Neural cell (in vitro differentiated cells): ENCODE results near the gene CRTC1. TPM values are rescaled to one million over a fixed set of nuclear protein-coding genes. Genes with fewer than 3 reads are reported as not detected.

ENCODE experiments used
- polyA plus RNA-seq: library from polyadenylated mRNA; depleted of rRNA; stranded (reverse); fragments of >200 nt; gene quantifications from 2 replicates; pipeline ENCODE4 v1.2.3, GENCODE V29; 2014

The CRTC1 gene
- polyA plus RNA-seq, 1 donor from 2014 or later: 10.4 TPM

Other genes starting within 250 kb of the CRTC1 start
- gene ISYNA1, start 245.5 kb upstream of the CRTC1 start, polyA plus RNA-seq: 123 and 164 TPM in 2 replicates
- gene ELL, start 161.6 kb upstream of the CRTC1 start, polyA plus RNA-seq: 7.2 and 8.8 TPM in 2 replicates
- 183 and 205 TPM in 2 replicates for gene FKBP8, start 140.1 kb upstream of the CRTC1 start, polyA plus RNA-seq
- gene KXD1, start 125.8 kb upstream of the CRTC1 start, polyA plus RNA-seq: 55.8 and 78.1 TPM in 2 replicates
- gene UBA52, start 111.8 kb upstream of the CRTC1 start, polyA plus RNA-seq: 709 and 765 TPM in 2 replicates
- 214 and 277 TPM in 2 replicates for gene REX1BD, start 94.9 kb upstream of the CRTC1 start, polyA plus RNA-seq
- 3.3 and 14.2 TPM in 2 replicates for gene CRLF1, start 76.9 kb upstream of the CRTC1 start, polyA plus RNA-seq
- 138 and 173 TPM in 2 replicates for gene TMEM59L, start 70.8 kb upstream of the CRTC1 start, polyA plus RNA-seq
- gene KLHL26, start 46.7 kb upstream of the CRTC1 start, polyA plus RNA-seq: 4.7 and 8.0 TPM in 2 replicates
- gene COMP, start 107.6 kb downstream of the CRTC1 start, polyA plus RNA-seq: not detected in 2 replicates
- 39.3 and 44.8 TPM in 2 replicates for gene UPF1, start 148.3 kb downstream of the CRTC1 start, polyA plus RNA-seq
- 19.1 and 21.7 TPM in 2 replicates for gene CERS1, start 212.5 kb downstream of the CRTC1 start, polyA plus RNA-seq
- 397 and 419 TPM in 2 replicates for gene COPE, start 235.7 kb downstream of the CRTC1 start, polyA plus RNA-seq
- gene DDX49, start 236.0 kb downstream of the CRTC1 start, polyA plus RNA-seq: 90.7 and 122 TPM in 2 replicates